ENCODE data around the gene LLGL1. TPM values are rescaled to one million over a fixed set of nuclear protein-coding genes. Genes with fewer than 3 reads are reported as not detected.

Gene LLGL1
- total RNA-seq, 6 experiments from 2014 or later = 38.0 to 50.8 (median 41.0) TPM

GRCh38 chr17:18194804-18195203 lies 30.6 kb upstream of the LLGL1 start:
- TF ChIP-seq, protein P1, sequence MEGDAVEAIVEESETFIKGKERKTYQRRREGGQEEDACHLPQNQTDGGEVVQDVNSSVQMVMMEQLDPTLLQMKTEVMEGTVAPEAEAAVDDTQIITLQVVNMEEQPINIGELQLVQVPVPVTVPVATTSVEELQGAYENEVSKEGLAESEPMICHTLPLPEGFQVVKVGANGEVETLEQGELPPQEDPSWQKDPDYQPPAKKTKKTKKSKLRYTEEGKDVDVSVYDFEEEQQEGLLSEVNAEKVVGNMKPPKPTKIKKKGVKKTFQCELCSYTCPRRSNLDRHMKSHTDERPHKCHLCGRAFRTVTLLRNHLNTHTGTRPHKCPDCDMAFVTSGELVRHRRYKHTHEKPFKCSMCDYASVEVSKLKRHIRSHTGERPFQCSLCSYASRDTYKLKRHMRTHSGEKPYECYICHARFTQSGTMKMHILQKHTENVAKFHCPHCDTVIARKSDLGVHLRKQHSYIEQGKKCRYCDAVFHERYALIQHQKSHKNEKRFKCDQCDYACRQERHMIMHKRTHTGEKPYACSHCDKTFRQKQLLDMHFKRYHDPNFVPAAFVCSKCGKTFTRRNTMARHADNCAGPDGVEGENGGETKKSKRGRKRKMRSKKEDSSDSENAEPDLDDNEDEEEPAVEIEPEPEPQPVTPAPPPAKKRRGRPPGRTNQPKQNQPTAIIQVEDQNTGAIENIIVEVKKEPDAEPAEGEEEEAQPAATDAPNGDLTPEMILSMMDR (IDR thresholded peaks at IDR 0.05) = no peak
- Mint-ChIP-seq H3K27me3 (ENCODE audit: insufficient read depth) (no peaks in the 10 kb centered on the region; the same call in 1 of the 2 replicates), H3K36me3 (ENCODE audit: low read depth) (peaks cover 13% of the 10 kb centered on the region), H3K9me3 (no peaks in the 10 kb centered on the region), H3K4me1 (ENCODE audit: low read depth) (peaks cover 51% of the 10 kb centered on the region), H3K4me3 (no peak overlapping the region), H3K27ac (no peak overlapping the region)
- DNase-seq = no peak

DNA sequence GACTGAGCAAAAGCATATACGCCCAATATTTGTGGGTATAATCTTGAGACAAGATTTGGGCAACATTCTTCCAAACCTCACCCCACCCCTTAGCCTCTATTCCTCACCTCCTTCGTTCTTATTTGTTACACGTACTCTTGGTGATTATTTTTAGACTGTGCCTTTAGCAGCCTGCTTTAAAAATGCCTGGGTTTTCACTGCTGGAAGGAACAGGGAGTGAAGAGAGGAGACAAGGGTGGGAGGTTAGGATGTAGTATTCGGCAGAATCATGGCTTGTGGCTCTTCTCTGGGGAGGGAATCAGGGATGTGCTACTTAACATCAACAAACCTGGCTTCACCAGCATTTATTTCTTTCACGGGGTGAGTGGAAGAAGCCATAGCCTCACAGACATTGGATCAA lies 30.2 kb upstream of the LLGL1 start:
- Mint-ChIP-seq H3K36me3 (ENCODE audit: low read depth) (peaks cover 13% of the 10 kb centered on the region), H3K9me3 (no peaks in the 10 kb centered on the region), H3K27me3 (ENCODE audit: insufficient read depth) (no peaks in the 10 kb centered on the region; the same call in 1 of the 2 replicates), H3K27ac (no peak overlapping the region), H3K4me1 (ENCODE audit: low read depth) (peaks cover 48% of the 10 kb centered on the region), H3K4me3 (no peak overlapping the region)
- TF ChIP-seq, protein P1 (IDR thresholded peaks at IDR 0.05) = no peak
- DNase-seq = no peak

- H3K4me3 Mint-ChIP-seq = no peak overlapping the region
- TF ChIP-seq, protein P1 (IDR thresholded peaks at IDR 0.05) = no peak
- no peaks in the 10 kb centered on the region for H3K9me3 Mint-ChIP-seq
- H3K36me3 Mint-ChIP-seq (ENCODE audit: low read depth) = peaks cover 9% of the 10 kb centered on the region; the same call in 1 of the 2 replicates
- H3K27me3 Mint-ChIP-seq (ENCODE audit: insufficient read depth) = no peaks in the 10 kb centered on the region; the same call in 1 of the 2 replicates
- H3K4me1 Mint-ChIP-seq (ENCODE audit: low read depth) = peaks cover 29% of the 10 kb centered on the region
- DNase-seq = no peak
- H3K27ac Mint-ChIP-seq = no peak overlapping the region
Measured at GRCh38 chr17:18197535-18198194, 27.8 kb upstream of the LLGL1 start.

DNA sequence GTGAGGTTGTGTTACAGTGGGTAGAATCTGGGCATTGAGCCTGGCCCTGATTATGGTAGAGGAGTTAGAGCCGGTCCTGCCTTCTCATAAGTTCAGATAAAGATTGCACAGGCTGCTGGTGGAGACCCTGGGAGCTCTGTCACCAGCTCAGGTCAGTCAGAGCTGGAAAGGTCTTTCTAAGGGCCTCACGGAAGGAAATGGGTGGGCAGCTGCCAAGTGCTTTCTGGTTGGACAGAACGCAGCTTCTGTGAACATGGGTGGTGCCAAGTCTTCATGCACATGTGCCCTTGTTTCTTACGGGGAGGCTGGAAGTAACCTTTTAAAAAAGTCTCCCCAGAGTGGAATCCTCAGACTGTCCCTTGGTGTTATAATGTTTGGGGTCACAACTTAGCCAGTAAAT lies 26.9 kb upstream of the LLGL1 start:
- H3K4me1 Mint-ChIP-seq (ENCODE audit: low read depth) = peaks cover 33% of the 10 kb centered on the region
- H3K27ac Mint-ChIP-seq = peak overlapping the region; percentile 10; the same call in 1 of the 2 replicates

DNA sequence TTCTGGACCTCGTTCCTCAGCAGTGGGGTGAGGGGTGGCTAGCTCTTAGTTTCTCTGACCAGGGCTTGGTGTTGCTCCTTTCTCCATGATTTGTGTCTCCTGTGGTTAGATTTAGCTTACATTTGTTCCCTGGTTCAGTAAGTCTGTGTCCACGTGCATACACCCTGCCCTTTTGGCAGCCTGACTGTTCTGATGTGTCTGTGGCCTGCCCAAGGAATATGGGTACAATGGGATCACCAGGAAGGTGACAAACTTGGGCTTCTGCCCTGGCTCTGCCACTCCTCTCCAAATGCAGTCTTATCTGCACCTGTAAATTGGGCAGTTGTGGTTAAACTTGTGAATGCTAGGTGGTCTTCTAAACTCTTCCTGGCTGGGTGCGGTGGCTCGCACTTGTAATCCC lies 24.3 kb upstream of the LLGL1 start:
- Mint-ChIP-seq H3K27ac (no peak overlapping the region), H3K4me3 (no peak overlapping the region), H3K36me3 (ENCODE audit: low read depth) (no peaks in the 10 kb centered on the region; the same call in 1 of the 2 replicates), H3K4me1 (ENCODE audit: low read depth) (peaks cover 26% of the 10 kb centered on the region), H3K27me3 (ENCODE audit: insufficient read depth) (peaks cover 2% of the 10 kb centered on the region; the same call in 1 of the 2 replicates), H3K9me3 (no peaks in the 10 kb centered on the region)
- DNase-seq = no peak
- TF ChIP-seq, protein P1 (IDR thresholded peaks at IDR 0.05) = no peak

More for the DNA sequence above, 26.9 kb upstream of the LLGL1 start:
- Mint-ChIP-seq H3K9me3 (no peaks in the 10 kb centered on the region), H3K36me3 (ENCODE audit: low read depth) (peaks cover 9% of the 10 kb centered on the region; the same call in 1 of the 2 replicates), H3K4me3 (no peak overlapping the region), H3K27me3 (ENCODE audit: insufficient read depth) (peaks cover 2% of the 10 kb centered on the region; the same call in 1 of the 2 replicates)
- TF ChIP-seq, protein P1 (IDR thresholded peaks at IDR 0.05) = no peak
- DNase-seq = no peak

All from HFFc6 (cell line).